Pancreas (tissue), 10 donors: ENCODE results near the gene HTR4. TPM values are rescaled to one million over a fixed set of nuclear protein-coding genes. Genes with fewer than 3 reads are reported as not detected.

Experiments used
- ATAC-seq, 4 donors: fragments of 200-7000 bp; cut with Tn5 transposase; one replicate each; pipeline versions ENCODE4 v1.8.0 to v1.9.1; 2020; ENCODE audit warnings: mild to moderate bottlenecking in 4 of 4, moderate library complexity in 4 of 4
- DNase-seq, 6 donors: peaks; one replicate each; pipeline ENCODE4 v3.0.0-alpha.2; 2020
- FAIRE-seq: peaks from 2 replicates; lab custom pipeline; 2012; peaks lifted over from hg19 to GRCh38; lab: Jason Lieb, UNC
- H3K27ac ChIP-seq, 4 donors: fragments of 200-600 bp; sonication (generic); 1 replicate in 3 of 4; 2 replicates in 1 of 4; pipeline versions ENCODE4 v1.5.0 to v1.8.0; 2020
- H3K27me3 ChIP-seq, 4 donors: fragments of 200-600 bp; one replicate each; pipeline ENCODE4 v1.8.0; 2021
- H3K36me3 ChIP-seq, 3 donors: fragments of 200-600 bp; sonication (generic) in 1 of 3; one replicate each; pipeline versions ENCODE4 v1.5.0 to v1.8.0; 2020 to 2021
- H3K4me1 ChIP-seq, 3 donors: fragments of 200-600 bp; one replicate each; pipeline ENCODE4 v1.8.0; 2021
- H3K4me3 ChIP-seq, 4 donors: fragments of 200-600 bp; sonication (generic) in 2 of 4; one replicate each; pipeline versions ENCODE4 v1.5.0 to v1.8.0; 2020 to 2021
- H3K9me3 ChIP-seq, 4 donors: fragments of 200-600 bp; one replicate each; pipeline ENCODE4 v1.8.0; 2021
- WGBS, 2 donors: extraction: QIAGEN DNeasy Blood & Tissue Kit; methylation state at CpG; one replicate each; pipeline ENCODE4 v1.1.7; 2013; 5-methylcytosine and 5-hydroxymethylcytosine counted together
- intact Hi-C, 3 donors: fragments of 100-400 bp; cut with DNase I; formaldehyde crosslinking; loops; one replicate each; pipeline versions ENCODE4 v1.11.1 to v1.14.2; 2022
- polyA plus RNA-seq, 2 donors: library from polyadenylated mRNA; stranded (reverse); fragments of 200-250 nt; gene quantifications; one replicate each; pipeline ENCODE4 v1.2.3, GENCODE V29; 2013
- total RNA-seq, 6 donors: library from RNA; stranded (reverse); fragmentation: NEBNext Ultra II Directional in 4 of 6; extraction: Animal tissue kit (Norgen Biotek cat#: 25700) in 4 of 6; gene quantifications; one replicate each; pipeline versions ENCODE4 v1.2.1 to v1.2.4, GENCODE V29; 2021 to 2023
- TF ChIP-seq, protein P1 (sequence below), 4 donors: fragments of 200-600 bp; sonication (generic) in 3 of 4; IDR thresholded peaks; one replicate each; pipeline versions ENCODE4 v1.5.0 to v1.8.0; 2021; ENCODE audit warnings: antibody characterized with exemption in 4 of 4
- donor health status: healthy with polysubstance abuse.
- donor health status: DM: no; HTN: no; CAD: no; lungs with moderate emphysema.
- donor health status: DM: no; HTN: no; CAD: no.
- donor health status: control.
- donor health status: control.
- donor health status: Bipolar disorder and iron deficiency.
- donor health status: DM: yes; HTN: yes; CAD: no.
- donor health status: DM: no; HTN: no; CAD: no.
- donor health status: DM: no; HTN: no; CAD: no.
- donor health status: DM: yes; HTN: yes; CAD: no.

Gene HTR4
- total and polyA plus RNA-seq, 8 donors, result not detected

DNA sequence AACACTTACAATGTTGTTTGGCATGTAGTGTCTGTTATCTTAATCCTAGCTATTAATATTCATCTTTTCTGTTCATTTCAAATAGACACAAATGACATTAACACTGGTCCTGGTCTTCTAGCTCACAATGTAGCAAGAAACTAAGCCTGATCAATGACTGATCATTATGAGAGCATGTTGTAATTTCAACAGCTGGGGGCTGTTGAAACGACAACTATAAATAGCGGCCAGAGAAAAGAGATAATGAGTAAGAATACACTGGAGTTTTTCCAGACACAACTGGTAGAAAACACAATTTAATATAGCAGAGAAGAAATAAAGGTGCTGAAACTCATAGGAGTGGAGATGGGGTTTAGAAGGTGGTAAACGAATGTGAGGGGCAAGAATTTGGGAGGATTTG, 89.2 kb downstream of the HTR4 start:
- no peak overlapping the region for H3K27ac ChIP-seq
- TF ChIP-seq, protein P1, sequence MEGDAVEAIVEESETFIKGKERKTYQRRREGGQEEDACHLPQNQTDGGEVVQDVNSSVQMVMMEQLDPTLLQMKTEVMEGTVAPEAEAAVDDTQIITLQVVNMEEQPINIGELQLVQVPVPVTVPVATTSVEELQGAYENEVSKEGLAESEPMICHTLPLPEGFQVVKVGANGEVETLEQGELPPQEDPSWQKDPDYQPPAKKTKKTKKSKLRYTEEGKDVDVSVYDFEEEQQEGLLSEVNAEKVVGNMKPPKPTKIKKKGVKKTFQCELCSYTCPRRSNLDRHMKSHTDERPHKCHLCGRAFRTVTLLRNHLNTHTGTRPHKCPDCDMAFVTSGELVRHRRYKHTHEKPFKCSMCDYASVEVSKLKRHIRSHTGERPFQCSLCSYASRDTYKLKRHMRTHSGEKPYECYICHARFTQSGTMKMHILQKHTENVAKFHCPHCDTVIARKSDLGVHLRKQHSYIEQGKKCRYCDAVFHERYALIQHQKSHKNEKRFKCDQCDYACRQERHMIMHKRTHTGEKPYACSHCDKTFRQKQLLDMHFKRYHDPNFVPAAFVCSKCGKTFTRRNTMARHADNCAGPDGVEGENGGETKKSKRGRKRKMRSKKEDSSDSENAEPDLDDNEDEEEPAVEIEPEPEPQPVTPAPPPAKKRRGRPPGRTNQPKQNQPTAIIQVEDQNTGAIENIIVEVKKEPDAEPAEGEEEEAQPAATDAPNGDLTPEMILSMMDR (IDR thresholded peaks at IDR 0.05), result no peak
- WGBS, 2 donors, result 46 to 55% methylated on average over 3 of the region's 3 CpGs
- no peak for ATAC-seq
- no peak for DNase-seq
- intact Hi-C loops, result no loop called here
- no peak for FAIRE-seq
- H3K27me3 ChIP-seq, result no peaks in the 10 kb centered on the region
- H3K4me3 ChIP-seq, result no peak overlapping the region
- H3K36me3 ChIP-seq, result no peaks in the 10 kb centered on the region
- no peaks in the 10 kb centered on the region for H3K9me3 ChIP-seq
- H3K4me1 ChIP-seq, result peaks cover 10 to 23% (median 14%) of the 10 kb centered on the region in 3 donors

DNA sequence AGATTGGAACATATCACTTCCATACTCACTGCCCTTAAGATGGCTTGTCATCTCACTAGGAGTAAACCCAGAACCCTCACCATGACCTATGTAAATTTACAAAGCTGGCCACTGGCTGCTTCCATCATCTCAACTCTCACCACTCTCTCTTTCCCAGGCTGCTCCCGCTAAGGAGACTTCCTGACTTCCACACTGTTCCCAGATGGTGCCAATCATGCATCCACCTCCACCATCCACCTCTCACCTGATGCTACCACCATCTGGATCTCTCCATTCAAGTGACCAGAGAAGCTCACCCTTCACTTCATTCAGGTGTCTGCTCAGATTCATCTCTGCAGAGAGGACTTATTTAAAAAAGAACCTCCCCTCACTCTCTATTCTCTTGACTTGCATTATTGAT, 91.3 kb downstream of the HTR4 start:
- Histone ChIP-seq H3K4me3 (no peak overlapping the region), H3K4me1 (peaks cover 14 to 35% (median 20%) of the 10 kb centered on the region in 3 donors), H3K36me3 (no peaks in the 10 kb centered on the region), H3K9me3 (no peaks in the 10 kb centered on the region), H3K27me3 (no peaks in the 10 kb centered on the region), H3K27ac (no peak overlapping the region)
- intact Hi-C loops, result no loop called here
- TF ChIP-seq, protein P1 (IDR thresholded peaks at IDR 0.05), result no peak
- 79 to 82% methylated on average over 1 of the region's 1 CpG for WGBS, 2 donors
- no peak for DNase-seq
- no peak for FAIRE-seq
- ATAC-seq, result no peak

DNA sequence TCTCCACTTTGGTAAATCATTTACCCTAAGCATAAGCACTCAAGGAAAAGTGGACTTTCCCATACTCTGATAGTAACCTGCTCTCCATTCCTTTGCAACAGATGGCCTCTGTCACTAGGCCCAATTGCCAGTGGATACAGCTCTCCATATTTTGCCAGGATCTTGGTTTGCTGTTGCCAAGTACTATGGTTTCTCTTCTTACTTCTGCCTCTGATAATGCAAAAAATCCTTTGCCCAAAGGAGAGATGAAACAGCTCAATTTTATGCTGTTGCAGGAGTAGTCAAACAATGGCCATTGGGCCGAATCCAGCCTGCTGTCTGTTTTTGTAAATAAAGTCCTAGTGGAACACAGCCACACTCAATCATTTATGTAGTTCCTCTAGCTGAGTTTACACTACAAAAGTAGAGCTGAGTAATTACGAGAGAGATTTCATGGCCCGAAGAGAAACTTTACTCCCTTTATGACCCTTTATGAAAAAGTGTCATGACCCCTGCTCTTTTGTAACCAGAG, 92.5 kb downstream of the HTR4 start:
- no peaks in the 10 kb centered on the region for H3K27me3 ChIP-seq
- H3K4me3 ChIP-seq, result no peak overlapping the region
- intact Hi-C loops, result no loop called here
- no peaks in the 10 kb centered on the region for H3K9me3 ChIP-seq
- no peaks in the 10 kb centered on the region for H3K36me3 ChIP-seq
- TF ChIP-seq, protein P1 (IDR thresholded peaks at IDR 0.05), result no peak
- WGBS, 2 donors, result 7 to 11% methylated on average over 3 of the region's 3 CpGs
- peak overlapping the region in 2 of 4 donors; percentile 69 to 74 for H3K27ac ChIP-seq
- peak in 4 of 6 donors; percentile 27 to 69 (median 58) for DNase-seq
- peak; percentile 86 to 96 (median 95) for ATAC-seq
- no peak for FAIRE-seq
- peaks cover 14 to 37% (median 20%) of the 10 kb centered on the region in 3 donors for H3K4me1 ChIP-seq

DNA sequence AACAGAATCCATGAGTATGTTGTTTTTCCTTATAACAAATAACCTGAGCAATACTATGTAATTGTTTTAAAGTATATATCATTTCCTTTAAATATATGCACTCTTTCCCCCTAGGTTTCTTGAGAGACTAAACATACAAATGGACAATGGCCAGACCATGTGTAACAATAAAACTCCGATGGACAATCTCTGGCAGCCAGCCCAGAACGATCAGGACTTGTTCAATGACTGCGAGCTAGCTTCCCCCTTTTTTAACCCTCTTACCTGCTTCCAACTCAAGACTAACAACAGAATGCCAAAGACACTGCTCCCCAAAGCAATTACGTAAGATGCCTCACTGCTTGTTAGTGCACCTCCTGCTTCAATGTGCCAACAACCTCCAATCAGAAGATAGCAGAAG, 94.9 kb downstream of the HTR4 start:
- H3K36me3 ChIP-seq, result no peaks in the 10 kb centered on the region
- DNase-seq, result peak; percentile 9 to 56 (median 29)
- FAIRE-seq, result no peak
- intact Hi-C loops, result no loop called here
- no peak for ATAC-seq
- WGBS, 2 donors, result 25 to 28% methylated on average over 4 of the region's 4 CpGs
- TF ChIP-seq, protein P1 (IDR thresholded peaks at IDR 0.05), result no peak
- no peaks in the 10 kb centered on the region for H3K9me3 ChIP-seq
- no peak overlapping the region for H3K27ac ChIP-seq
- H3K4me1 ChIP-seq, result peaks cover 14 to 37% (median 20%) of the 10 kb centered on the region in 3 donors
- no peak overlapping the region for H3K4me3 ChIP-seq
- no peaks in the 10 kb centered on the region for H3K27me3 ChIP-seq

DNA sequence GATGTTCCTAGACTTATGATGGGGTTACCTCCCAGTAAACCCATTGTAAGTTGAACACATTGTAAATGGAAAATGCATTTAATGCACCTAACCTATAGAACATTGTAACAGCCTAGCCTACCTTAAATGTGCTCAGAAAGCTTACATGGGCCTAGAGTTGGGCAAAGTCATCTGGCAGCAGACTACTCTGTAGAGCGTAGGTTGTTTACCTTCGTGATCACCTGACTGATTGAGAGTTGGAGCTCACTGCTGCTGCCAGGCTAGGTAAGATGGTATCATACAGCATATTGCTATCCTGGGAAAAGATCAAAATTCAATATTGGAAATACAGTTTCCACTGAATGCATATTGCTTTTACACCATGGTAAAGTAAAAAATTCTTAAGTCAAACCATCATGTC, 95.4 kb downstream of the HTR4 start:
- ATAC-seq, result peak; percentile 61 to 76 (median 66)
- intact Hi-C loops, result no loop called here
- DNase-seq, result peak in 3 of 6 donors; percentile 7 to 18 (median 12)

More for the DNA sequence above, 95.4 kb downstream of the HTR4 start:
- 26 to 40% methylated on average over 2 of the region's 2 CpGs for WGBS, 2 donors
- H3K27ac ChIP-seq, result no peak overlapping the region
- H3K4me1 ChIP-seq, result peaks cover 14 to 37% (median 20%) of the 10 kb centered on the region in 3 donors
- no peaks in the 10 kb centered on the region for H3K9me3 ChIP-seq
- TF ChIP-seq, protein P1 (IDR thresholded peaks at IDR 0.05), result no peak
- no peak overlapping the region for H3K4me3 ChIP-seq
- no peaks in the 10 kb centered on the region for H3K36me3 ChIP-seq
- no peaks in the 10 kb centered on the region for H3K27me3 ChIP-seq
- FAIRE-seq, result no peak
